Lung microvascular endothelial cell (primary cell): Measurements from ENCODE around the gene FKRP. TPM values are rescaled to one million over a fixed set of nuclear protein-coding genes. Genes with fewer than 3 reads are reported as not detected.
A peak's percentile ranks its signal among the peaks of the same experiment; 100 is the strongest.
"Not testable (repeated sequence)": the region's sequence is repeated elsewhere in the genome, so short reads cannot be mapped to it uniquely, and the experiment has no call there.

Experiments used
- DNase-seq, 2 donors: peaks; one replicate each; pipeline versions ENCODE4 v3.0.0 to v3.0.0-alpha.2; 2010; ENCODE audit warnings: low read depth in 2 of 2
- total RNA-seq: library from RNA; depleted of rRNA; stranded (reverse); fragments of >200 nt; gene quantifications from 2 replicates; pipeline ENCODE4 v1.2.1, GENCODE V29; 2014

The FKRP gene
- total RNA-seq, 1 donor from 2014 or later = 13.9 TPM

DNA sequence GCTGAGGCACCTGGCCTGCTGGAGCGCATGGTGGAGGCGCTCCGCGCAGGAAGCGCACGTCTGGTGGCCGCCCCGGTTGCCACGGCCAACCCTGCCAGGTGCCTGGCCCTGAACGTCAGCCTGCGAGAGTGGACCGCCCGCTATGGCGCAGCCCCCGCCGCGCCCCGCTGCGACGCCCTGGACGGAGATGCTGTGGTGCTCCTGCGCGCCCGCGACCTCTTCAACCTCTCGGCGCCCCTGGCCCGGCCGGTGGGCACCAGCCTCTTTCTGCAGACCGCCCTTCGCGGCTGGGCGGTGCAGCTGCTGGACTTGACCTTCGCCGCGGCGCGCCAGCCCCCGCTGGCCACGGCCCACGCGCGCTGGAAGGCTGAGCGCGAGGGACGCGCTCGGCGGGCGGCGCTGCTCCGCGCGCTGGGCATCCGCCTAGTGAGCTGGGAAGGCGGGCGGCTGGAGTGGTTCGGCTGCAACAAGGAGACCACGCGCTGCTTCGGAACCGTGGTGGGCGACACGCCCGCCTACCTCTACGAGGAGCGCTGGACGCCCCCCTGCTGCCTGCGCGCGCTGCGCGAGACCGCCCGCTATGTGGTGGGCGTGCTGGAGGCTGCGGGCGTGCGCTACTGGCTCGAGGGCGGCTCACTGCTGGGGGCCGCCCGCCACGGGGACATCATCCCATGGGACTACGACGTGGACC, 10.1 kb downstream of the FKRP start:
- DNase-seq = no peak

DNA sequence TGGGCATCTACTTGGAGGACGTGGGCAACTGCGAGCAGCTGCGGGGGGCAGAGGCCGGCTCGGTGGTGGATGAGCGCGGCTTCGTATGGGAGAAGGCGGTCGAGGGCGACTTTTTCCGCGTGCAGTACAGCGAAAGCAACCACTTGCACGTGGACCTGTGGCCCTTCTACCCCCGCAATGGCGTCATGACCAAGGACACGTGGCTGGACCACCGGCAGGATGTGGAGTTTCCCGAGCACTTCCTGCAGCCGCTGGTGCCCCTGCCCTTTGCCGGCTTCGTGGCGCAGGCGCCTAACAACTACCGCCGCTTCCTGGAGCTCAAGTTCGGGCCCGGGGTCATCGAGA, 10.7 kb downstream of the FKRP start:
- DNase-seq = peak; percentile 49 to 79

DNA sequence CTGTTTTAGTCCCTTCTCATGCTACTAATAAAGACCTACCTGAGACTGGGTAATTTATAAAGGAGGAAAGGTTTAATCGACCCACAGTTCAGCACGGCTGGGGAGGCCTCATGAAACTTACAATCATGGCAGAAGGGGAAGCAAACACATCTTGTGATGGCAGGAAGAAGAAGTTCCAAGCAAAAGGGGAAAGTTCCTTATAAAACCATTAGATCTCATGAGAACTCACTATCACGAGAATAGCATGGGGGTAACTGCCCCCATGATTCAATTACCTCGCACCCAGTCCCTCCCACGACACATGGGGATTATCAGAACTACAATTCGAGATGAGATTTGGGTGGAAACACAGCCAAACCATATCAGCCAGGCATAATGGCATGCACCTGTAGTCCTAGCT, 13.3 kb downstream of the FKRP start:
- no peak for DNase-seq

DNA sequence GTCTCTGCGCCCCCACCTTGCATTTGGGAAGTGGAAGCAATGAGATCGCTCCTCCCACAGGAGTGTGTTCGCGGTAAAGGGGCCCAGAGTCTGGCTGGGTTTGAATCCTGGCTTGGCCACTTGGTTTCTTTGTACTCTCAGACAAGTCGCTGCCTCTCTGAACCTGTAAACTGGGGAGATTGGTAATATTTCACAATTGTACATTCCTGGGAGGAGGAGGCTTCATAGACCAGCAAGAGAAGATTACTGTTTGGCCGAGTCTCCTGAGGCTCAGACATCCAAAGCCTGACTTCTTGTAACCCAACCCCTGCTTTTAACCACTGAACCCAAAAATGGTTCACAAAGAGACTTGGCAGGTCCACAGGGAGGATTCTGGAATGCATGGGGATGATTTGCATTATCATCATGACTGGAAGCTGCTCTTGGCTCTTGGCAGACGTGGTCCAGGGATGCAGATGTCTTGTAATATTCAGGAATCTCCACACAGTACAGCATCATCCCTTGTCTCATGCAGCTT, 14.0 kb downstream of the FKRP start:
- no peak for DNase-seq

DNA sequence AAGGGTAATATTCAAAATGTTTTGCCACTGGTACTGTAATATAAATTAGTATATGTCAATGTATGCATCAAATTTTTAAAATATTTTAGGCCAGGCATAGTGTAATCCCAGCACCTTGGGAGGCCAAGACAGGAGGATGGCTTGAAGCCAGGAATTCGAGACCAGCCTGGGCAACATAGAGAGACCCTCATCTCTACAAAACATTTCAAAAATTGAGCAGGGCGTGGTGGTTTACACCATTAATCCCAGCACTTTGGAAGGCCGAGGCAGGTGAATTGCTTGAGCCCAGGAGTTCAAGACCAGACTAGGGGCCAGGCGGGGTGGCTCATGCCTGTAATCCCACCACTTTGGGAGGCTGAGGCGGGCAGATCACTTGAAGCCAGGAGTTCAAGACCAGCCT, 14.5 kb downstream of the FKRP start:
- no peak for DNase-seq

DNA sequence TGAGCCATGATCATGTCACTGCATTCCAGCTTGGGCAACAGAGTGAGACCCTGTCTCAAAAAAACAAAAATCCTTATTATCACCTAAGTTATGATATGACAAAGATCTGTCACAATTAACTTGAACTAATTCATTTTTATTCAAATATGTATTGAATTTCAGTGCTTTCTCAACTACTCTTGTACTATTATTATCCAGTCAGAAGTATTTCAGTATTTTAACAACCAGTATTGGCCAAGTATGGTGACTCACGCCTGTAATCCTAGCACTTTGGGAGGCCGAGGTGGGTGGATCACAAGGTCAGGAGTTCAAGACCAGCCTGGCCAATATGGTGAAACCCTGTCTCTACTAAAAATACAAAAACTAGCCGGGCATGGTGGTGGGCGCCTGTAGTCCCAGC, 15.0 kb downstream of the FKRP start:
- DNase-seq = not testable (repeated sequence)

DNA sequence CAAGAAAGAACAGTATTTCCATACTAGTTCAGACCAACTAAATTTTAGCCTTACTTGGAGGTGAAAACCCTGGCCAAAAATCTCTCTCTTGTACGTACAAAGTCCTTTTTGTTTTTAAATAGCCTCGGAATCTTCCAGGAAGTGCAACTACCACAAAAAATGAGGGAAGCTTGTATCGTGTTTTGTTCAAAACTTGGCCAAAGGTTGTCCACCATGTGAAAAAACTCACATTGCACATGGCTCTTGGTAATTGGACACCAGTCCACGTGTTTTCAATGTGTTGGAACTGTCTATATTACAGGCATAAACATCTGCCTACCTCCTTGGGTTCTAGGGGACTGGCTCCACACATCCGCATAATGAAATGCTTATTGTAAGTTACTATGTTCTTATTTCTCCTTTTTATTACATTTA, 15.6 kb downstream of the FKRP start:
- DNase-seq = no peak

DNA sequence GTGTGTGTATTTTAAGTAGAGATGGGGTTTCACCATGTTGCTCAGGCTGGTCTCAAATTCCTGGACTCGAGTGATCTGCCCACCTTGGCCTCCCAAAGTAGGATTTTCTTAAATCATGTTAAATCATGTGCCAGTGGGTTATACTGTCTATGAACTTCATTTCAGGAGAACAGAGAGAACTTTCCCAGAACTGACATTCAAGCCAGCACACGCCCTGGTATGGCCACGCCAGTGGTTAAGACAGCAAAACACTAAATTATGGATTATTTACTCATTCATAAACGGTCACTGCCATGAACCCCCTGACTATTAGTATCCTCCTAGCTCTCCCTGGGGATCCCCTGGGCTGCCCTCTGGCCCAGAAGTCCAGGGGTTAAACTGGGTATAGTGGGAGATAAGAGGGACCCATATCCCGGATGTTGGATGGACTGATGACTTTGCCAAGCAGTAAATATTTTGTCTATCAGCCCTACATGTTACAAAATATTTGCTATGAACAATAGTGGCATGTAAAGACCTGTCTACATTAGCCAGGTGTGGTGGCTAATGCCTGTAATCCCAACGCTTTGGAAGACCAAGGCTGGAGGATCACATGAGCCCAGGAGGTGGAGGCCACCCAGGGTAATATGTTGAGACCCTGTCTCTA, 16.5 kb downstream of the FKRP start:
- no peak for DNase-seq

DNA sequence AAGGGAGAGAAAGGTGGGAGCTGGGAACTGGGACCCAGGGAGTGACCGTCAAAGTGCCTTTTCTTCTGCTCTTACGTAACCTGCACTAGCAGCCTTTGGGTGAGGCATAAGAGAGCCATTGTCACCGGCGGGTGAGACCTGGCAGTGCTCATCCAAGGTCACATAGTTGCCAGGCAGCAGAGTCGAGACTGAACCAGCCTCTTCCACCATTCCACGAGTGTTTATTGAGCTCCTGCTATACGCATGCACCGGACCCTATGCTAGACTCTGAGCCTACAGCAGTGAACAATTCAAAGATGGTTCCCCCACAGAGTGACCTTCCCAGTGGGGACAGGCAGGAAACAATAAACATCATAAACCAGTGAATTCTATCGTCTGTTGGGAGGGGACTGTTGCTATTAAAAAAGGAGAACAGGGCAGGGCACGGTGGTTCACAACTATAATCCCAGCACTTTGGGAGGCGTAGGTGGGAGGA, 19.0 kb downstream of the FKRP start:
- DNase-seq = no peak

DNA sequence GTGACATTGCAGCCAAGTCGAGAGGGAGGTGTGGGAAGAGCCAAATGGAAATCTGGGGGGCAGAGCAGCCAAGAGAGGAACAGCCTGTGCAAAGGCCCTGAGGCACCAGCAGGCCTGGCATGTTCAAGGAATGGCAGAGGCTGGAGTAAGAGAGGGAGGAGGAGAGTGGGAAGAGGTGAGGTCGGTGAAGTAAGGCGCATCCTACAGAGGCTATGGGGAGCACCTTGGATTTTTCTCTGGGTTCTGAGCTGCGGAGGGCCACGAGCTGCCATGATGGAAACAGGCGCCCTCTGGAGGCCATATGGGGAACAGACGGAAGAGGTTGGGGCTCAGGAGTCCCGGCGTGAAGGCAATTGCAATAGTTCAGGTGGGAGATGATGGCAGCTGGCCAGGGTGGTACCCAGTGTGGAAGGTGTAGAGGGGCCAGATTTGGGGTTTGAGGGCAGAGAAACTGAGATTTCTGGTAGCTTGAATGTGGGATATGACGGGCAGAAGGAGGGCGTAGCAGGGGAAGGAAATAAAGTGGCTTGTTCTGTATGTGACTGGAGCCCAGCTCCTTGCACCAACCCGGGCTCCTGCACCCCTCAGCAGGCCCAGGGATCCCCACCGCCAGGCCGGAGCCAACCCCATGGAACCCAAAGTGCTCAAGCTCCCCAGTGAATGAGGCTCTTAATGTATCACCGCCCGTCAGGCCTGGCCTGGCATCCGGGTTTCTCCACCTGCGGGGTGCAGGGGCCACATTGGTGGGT, 20.9 kb downstream of the FKRP start:
- peak in 1 of 2 donors; percentile 44 for DNase-seq

DNA sequence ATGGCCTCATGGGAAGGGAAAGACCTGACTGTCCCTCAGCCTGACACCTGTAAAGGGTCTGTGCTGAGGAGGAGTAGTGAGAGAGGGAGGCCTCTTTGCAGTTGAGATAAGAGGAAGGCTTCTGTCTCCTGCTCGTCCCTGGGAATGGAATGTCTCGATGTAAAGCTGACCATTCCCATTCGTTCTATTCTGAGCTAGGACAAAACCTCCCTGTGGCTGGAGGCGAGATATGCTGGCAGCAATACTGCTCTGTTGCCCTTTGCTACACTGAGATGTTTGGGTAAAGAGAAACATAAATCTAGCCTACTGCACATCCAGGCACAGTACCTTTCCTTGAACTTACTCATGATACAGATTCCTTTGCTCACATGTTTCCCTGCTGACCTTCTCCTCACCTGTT, 22.9 kb downstream of the FKRP start:
- DNase-seq = not testable (repeated sequence)

DNA sequence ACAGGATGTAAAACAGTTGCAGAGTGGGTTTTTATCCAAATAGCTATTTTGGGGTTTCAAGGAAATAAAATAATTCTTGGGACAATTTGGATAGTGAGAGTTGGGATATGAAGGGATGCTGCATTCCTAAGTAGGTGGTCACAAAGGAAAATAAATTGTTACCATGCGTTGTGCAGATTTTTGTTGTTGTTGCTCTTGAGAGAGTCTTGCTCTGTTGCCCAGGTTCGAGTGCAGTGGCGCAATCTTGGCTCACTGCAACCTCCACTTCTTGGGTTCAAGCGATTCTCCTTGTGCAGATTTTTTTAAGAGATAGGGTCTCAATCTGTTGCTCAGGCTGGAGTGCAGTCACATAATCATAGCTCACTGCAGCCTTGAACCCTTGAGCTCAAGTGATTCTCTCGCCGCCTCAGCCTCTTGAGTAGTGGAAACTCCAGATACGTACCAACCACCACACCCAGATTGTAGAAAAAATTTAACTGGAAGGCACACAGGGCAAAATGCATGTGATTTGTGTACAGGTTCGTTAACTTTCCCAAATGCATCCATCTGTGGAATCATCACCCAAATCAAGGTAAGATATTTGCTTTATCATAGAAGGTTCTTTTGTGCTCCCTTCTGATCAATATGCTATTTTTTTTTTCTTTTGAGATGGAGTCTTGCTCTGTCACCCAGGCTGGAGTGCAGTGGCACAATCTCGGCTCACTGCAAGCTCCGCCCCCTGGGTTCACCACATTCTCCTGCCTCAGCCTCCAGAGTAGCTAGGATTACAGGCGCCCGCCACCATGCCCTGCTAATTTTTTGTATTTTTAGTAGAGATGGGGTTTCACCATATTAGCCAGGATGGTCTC, 26.5 kb downstream of the FKRP start:
- DNase-seq = no peak

DNA sequence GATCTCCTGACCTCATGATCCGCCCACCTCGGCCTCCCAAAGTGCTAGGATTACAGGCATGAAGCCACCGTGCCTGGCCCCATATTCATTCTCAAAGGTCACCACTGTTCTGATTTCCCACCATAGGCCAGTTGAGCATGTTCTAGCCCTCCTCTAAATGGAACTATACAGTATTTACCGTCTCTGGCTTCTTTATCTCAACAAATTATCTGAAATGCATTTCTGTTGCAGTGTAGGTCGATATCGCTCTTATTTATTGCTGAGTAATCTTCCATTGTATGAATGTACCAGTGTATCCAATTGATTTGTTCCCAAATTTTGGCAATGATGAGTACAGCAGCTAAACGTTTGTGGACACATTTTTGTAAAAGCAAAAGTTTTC, 27.2 kb downstream of the FKRP start:
- DNase-seq = no peak

DNA sequence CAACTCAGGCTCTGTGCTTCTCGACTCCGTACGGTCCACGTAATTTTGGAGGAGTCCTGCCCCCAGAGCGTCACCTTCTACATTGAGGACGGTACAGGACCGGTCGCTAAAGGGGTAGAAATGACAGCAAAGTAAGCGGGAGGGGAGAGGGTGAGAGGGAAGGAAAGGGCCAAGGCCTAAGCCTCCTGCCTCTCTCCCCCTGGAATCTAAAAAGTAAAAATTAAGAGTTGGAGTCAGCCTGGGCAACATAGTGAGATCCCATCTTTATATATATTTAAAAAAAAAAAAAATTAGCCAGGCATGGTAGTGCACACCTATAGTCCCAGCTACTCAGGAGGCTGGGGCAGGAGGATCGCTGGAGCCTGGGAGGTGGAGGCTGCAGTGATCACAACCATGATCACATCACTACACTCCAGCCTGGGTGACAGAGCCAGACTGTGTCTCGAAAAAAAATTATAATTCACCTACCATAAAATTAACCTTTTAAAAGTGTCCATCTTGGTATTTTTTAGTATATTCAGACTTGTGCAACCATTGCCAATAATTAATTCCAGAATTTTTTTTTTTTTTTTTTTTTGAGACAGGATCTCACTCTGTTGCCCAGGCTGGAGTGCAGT, 29.9 kb downstream of the FKRP start:
- no peak for DNase-seq

DNA sequence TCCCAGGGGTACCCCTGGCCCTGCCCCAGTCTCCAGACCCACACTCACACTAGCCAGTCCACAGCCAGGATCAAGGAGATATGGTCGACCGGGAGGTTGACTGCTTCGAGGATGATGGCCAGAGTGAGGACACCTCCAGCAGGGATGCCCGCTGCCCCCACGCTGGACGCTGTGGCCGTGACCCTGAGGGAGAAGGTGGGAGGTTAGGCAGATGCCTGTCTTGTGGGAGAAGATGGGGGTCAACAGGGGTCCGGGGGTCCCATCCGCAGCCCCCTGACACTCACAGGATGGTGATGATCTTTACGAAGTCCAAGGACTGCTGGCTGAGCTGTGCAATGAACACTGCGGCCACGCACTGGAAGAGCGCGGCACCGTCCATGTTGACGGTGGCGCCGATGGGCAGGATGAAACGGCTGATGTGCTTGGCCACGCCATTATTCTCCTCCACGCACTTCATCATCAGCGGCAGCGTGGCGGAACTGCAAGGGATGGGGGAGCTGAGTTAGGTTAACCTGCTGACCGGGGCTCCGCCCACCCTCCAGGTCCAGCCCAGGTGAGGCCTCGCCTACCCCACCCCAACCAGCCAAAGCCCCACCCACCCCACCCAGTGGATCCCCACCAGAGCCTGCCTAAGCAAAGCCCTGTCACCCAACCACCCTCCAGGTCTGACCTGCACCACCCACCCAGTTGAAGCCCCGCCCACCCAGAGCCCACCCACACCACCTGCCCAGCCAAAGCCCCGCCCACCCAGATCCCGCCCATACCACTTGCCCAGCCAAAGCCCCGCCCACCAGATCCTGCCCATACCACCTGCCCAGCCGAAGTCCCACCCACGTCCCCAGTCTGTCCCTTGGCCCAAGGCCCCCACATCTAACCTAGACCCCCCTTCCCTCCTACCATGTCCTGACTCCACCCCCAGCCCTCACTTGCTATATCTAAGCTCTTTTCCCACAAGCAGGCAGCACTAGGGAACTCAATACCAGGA, 31.4 kb downstream of the FKRP start:
- no peak for DNase-seq

DNA sequence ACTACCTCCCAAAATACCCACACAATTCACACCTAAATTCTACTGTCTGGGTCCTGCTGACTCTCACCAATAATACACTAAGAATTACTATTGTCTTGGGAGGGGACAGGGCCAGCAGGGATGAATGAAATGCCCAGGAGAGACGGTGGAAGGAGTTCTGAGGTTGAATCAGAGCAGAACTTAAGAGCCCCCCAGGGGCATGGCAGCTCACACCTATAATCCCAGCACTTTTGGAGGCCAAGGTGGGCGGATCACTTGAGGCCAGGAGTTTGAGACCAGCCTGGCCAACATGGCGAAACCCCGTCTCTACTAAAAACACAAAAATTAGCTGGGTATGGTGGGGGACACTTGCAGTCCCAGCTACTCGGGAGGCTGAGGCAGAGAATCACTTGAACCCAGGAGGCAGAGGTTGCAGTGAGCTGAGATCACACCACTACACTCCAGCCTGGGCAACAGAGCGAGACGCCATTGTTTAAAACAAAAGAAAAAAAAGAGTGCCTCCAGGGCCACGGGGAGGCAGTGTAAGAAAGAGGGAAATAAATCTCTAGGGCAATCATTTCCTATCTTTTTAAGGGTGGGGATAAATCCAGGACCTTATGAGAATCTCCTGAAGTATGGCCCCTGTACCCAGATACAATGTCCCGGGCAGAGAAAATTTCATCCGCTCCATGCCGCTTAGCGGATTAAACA, 32.2 kb downstream of the FKRP start:
- not testable (repeated sequence) for DNase-seq

DNA sequence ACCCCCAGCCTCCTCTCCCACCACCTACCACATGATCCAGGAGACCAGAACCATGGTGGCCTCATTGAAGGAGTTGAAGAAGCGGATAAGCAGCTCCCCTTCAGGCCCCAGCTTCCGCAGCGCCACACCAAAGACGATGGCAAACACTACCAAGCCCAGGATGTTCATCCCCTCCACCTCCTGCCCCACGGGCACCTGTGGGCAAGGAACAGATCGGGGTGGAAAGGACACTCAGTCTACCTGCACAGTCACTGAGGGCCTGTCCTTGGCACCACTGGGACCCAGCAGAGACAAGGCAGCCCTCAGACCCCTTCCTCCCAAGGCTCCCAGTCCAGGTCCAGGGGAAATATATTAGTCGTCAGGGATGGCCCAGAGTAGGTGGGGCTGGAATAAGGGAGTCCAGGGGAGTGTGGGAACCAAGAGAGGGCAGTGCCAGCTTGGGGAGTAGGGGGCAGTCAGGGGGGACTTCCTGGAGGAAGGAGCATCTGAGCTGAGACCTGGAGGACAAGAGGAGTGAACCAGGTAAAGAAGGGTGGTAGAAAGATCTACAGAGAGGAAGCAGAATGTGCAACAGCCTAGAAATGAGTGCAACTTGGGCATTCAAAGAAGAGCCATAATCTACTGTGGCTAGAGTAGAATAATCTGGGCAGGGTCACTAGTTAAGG, 36.6 kb downstream of the FKRP start:
- no peak for DNase-seq

DNA sequence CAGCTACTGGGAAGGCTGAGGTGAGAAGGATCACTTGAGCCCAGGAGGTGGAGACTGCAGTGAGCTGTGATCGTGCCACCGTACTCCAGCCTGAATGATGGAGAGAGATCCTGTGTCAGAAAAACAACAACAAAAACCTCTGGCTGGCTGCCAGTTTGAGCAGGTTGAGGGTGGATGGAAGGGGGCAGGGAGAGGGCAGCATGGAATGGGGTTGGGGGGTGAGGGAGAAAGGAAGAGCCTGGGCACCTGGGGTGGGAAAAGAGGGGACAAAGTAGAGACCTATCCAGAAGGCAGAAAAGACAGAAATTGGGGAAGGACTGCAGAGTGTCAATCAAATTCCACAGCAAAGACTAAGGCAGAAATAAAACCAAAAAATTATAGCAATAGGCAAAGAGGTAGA, 37.8 kb downstream of the FKRP start:
- peak; percentile 15 to 20 for DNase-seq
